ENCODE measurements around the gene MAPKBP1. TPM values are rescaled to one million over a fixed set of nuclear protein-coding genes. Genes with fewer than 3 reads are reported as not detected.

Gene MAPKBP1
- total RNA-seq, 2 experiments from 2014 or later = 16.6 to 17.2 TPM

DNA sequence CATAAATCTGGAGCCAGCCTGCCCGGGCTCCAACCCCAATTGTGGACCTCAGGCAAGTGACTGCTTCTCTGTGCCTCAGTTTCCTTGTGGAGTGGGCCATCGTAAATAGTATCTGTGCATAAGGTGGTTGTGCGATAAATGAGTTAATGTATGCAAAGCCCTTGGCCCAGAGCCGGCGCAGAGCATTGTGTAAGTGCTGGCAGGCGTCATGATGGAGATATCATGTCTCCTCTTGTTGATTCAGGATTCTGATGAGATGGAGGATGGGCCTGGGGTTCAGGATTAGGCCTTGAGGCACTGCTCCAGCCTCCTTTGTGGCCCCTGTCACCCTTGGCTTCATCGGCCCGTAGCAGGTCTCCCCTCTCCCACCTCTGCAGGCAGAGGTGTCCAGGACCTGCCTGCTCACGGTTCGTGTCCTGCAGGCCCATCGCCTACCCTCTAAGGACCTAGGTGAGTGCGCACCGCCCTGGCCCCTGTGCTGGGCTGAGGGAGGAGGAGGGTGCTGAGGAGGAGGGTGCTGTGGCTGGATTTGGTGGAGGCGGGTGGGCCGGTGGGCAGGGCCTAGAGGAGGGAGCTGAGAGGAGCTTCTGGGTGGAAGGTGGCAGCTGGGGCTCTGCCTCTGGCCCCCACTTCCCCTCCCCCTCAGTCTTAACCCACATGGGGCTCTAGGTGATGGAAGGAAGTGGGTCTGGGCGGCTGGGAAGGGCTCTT is 65.7 kb downstream of the MAPKBP1 start:
- no peak overlapping the region for H3K27ac Mint-ChIP-seq
- TF ChIP-seq, protein P1, sequence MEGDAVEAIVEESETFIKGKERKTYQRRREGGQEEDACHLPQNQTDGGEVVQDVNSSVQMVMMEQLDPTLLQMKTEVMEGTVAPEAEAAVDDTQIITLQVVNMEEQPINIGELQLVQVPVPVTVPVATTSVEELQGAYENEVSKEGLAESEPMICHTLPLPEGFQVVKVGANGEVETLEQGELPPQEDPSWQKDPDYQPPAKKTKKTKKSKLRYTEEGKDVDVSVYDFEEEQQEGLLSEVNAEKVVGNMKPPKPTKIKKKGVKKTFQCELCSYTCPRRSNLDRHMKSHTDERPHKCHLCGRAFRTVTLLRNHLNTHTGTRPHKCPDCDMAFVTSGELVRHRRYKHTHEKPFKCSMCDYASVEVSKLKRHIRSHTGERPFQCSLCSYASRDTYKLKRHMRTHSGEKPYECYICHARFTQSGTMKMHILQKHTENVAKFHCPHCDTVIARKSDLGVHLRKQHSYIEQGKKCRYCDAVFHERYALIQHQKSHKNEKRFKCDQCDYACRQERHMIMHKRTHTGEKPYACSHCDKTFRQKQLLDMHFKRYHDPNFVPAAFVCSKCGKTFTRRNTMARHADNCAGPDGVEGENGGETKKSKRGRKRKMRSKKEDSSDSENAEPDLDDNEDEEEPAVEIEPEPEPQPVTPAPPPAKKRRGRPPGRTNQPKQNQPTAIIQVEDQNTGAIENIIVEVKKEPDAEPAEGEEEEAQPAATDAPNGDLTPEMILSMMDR (IDR thresholded peaks at IDR 0.05) = no peak
- no peaks in the 10 kb centered on the region for H3K27me3 Mint-ChIP-seq
- H3K9me3 Mint-ChIP-seq = no peaks in the 10 kb centered on the region
- DNase-seq = no peak
- no peaks in the 10 kb centered on the region for H3K4me1 Mint-ChIP-seq (ENCODE audit: low read depth)
- ChIA-PET CTCF (interaction anchor here (1.2 kb wide), 1 partner anchor 12 kb away, joined by 3 read pairs; no protein-coding TSS in a partner anchor), POLR2A (interaction anchor here (0.6 kb wide), 1 partner anchor 624 kb away, joined by 3 read pairs; no protein-coding TSS in a partner anchor)
- intact Hi-C loops (cut with micrococcal nuclease) = no loop called here
- no peaks in the 10 kb centered on the region for H3K36me3 Mint-ChIP-seq (ENCODE audit: low read depth)
- no peak for ATAC-seq
- no peak overlapping the region for H3K4me3 Mint-ChIP-seq

DNA sequence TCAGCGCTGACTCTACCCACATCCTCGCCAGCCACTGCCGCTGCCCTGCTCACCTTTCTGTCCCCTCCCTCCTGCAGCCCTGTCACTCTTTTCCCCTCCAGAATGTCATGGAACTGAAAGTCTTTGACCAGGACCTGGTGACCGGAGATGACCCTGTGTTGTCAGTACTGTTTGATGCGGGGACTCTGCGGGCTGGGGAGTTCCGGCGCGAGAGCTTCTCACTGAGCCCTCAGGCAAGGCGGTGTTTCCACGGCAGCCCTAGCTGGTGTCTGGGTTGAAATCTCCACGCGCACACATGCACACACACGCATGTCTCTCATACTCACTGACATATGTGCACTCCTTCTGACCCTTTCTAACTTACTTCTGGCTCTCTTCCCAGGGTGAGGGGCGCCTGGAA is 66.4 kb downstream of the MAPKBP1 start:
- no peak overlapping the region for H3K27ac Mint-ChIP-seq
- ATAC-seq (no peak), DNase-seq (no peak)
- no peaks in the 10 kb centered on the region for H3K4me1 Mint-ChIP-seq (ENCODE audit: low read depth)
- intact Hi-C loops (cut with micrococcal nuclease) = no loop called here
- TF ChIP-seq, protein P1 (IDR thresholded peaks at IDR 0.05) = no peak
- ChIA-PET POLR2A (no interaction called here), CTCF (no interaction called here)
- no peaks in the 10 kb centered on the region for H3K36me3 Mint-ChIP-seq (ENCODE audit: low read depth)
- H3K27me3 Mint-ChIP-seq = no peaks in the 10 kb centered on the region
- H3K9me3 Mint-ChIP-seq = no peaks in the 10 kb centered on the region
- no peak overlapping the region for H3K4me3 Mint-ChIP-seq

DNA sequence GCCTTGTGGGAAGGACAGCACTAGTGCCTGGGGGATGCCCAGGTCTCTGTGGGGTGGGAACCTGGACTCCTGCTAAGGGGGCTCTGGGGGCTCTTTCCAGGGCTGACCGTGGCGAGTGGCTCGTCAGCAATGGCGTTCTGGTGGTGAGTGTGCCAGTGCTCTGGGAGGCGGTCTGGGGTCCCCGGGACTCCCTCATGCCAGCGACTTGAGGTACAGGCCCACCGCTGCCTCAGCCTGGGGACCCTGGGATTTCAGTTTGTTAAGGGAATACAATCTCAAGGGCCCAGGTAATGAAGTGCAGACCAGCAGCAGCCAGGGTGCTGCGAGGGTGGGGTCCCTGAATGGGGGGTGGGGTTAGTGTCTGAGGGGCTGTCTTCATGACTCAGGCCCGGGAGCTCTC is 66.8 kb downstream of the MAPKBP1 start:
- Mint-ChIP-seq H3K9me3 (no peaks in the 10 kb centered on the region), H3K36me3 (ENCODE audit: low read depth) (no peaks in the 10 kb centered on the region), H3K27me3 (no peaks in the 10 kb centered on the region), H3K4me1 (ENCODE audit: low read depth) (no peaks in the 10 kb centered on the region), H3K4me3 (no peak overlapping the region), H3K27ac (no peak overlapping the region)
- intact Hi-C loops (cut with micrococcal nuclease) = no loop called here
- ATAC-seq = no peak
- TF ChIP-seq, protein P1 (IDR thresholded peaks at IDR 0.05) = no peak
- CTCF ChIA-PET = no interaction called here
- POLR2A ChIA-PET = no interaction called here
- DNase-seq = no peak

DNA sequence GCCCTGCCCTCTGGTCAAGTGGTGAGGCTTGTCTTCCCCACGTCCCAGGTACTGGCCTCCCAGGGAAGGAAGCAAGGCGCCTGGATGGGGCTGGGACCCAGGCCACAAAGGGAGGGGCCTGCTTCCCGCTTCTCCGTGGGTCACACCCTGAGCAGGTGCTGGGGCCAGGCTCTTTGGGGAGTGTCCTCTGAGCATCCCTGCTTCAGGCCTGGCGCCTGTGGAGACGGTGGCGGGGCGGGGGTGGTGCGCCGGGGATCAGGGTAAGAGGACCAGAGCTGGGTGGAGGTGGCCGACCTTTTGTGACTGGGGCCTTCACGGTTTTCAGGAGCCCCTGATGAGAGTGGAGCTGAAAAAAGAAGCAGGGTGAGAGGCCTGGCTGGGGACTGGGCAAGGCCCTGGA is 67.9 kb downstream of the MAPKBP1 start:
- Mint-ChIP-seq H3K4me3 (no peak overlapping the region), H3K36me3 (ENCODE audit: low read depth) (no peaks in the 10 kb centered on the region), H3K27ac (no peak overlapping the region), H3K9me3 (no peaks in the 10 kb centered on the region), H3K4me1 (ENCODE audit: low read depth) (no peaks in the 10 kb centered on the region), H3K27me3 (no peaks in the 10 kb centered on the region)
- DNase-seq (no peak), ATAC-seq (no peak)
- TF ChIP-seq, protein P1 (IDR thresholded peaks at IDR 0.05) = no peak
- POLR2A ChIA-PET = no interaction called here
- intact Hi-C loops (cut with micrococcal nuclease) = no loop called here
- CTCF ChIA-PET = interaction anchor here (1.0 kb wide), 1 partner anchor 62 kb away, joined by 3 read pairs; no protein-coding TSS in a partner anchor

DNA sequence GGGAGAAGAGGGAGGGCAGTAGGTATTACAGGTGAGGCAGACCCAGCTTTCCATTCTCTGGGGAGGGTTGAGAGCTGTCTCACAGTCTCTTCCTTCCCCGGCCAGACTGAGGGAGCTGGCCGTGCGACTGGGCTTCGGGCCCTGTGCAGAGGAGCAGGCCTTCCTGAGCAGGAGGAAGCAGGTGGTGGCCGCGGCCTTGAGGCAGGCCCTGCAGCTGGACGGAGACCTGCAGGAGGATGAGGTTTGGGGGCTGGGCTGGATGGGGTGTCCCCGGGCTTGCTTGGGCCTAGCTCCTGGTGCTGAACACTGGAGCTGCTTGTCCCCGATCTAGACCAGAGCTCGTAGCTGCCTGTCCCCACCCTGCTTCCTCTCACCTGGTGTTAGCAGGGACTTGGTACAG is 69.3 kb downstream of the MAPKBP1 start:
- CTCF ChIA-PET = no interaction called here
- H3K4me3 Mint-ChIP-seq = no peak overlapping the region
- TF ChIP-seq, protein P1 (IDR thresholded peaks at IDR 0.05) = no peak

More for the DNA sequence above, 69.3 kb downstream of the MAPKBP1 start:
- ATAC-seq = no peak
- Mint-ChIP-seq H3K36me3 (ENCODE audit: low read depth) (peaks cover 3% of the 10 kb centered on the region), H3K4me1 (ENCODE audit: low read depth) (peaks cover 3% of the 10 kb centered on the region), H3K27ac (no peak overlapping the region), H3K27me3 (no peaks in the 10 kb centered on the region), H3K9me3 (no peaks in the 10 kb centered on the region)
- intact Hi-C loops (cut with micrococcal nuclease) = no loop called here
- POLR2A ChIA-PET = interaction anchor here (1.1 to 1.3 kb wide), 2 partner anchors 9 to 69 kb away, joined by 3 to 4 read pairs; partner anchors contain the start of gene MAPKBP1
- no peak for DNase-seq
